ENCODE measurements around the gene ZNF592. TPM values are rescaled to one million over a fixed set of nuclear protein-coding genes. Genes with fewer than 3 reads are reported as not detected.
"Not testable (repeated sequence)": the region's sequence is repeated elsewhere in the genome, so short reads cannot be mapped to it uniquely, and the experiment has no call there.

ZNF592 gene
- total RNA-seq, 2 donors from 2014 or later, result 9.7 to 18.4 TPM

DNA sequence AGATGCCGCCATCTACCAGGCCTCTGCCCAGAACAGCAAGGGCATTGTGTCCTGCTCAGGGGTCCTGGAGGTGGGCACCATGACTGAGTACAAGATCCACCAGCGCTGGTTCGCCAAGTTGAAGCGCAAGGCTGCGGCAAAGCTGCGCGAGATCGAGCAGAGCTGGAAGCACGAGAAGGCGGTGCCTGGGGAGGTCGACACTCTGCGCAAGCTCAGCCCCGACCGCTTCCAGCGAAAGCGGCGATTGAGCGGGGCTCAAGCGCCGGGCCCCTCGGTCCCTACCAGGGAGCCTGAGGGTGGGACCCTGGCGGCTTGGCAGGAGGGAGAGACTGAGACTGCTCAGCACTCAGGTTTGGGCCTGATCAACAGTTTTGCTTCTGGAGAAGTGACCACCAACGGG lies 91.3 kb downstream of the ZNF592 start:
- Histone ChIP-seq H3K27me3 (no peaks in the 10 kb centered on the region), H3K4me3 (no peak overlapping the region), H3K4me1 (peaks cover 0 to 65% of the 10 kb centered on the region in 2 donors), H3K9me3 (no peaks in the 10 kb centered on the region), H3K36me3 (peaks cover 9% of the 10 kb centered on the region), H3K27ac (peak overlapping the region; percentile 89 to 93)
- no peak for DNase-seq (ENCODE audit: low spot score)
- TF ChIP-seq CTCF (IDR thresholded peaks at IDR 0.05), result no peak

GRCh38 chr15:84840255-84840654 lies 91.9 kb downstream of the ZNF592 start:
- peaks cover 0 to 60% of the 10 kb centered on the region in 2 donors for H3K4me1 ChIP-seq
- H3K27ac ChIP-seq, result peak overlapping the region; percentile 89 to 93
- no peak for DNase-seq (ENCODE audit: low spot score)
- H3K36me3 ChIP-seq, result peaks cover 9% of the 10 kb centered on the region
- H3K27me3 ChIP-seq, result no peaks in the 10 kb centered on the region
- no peak for TF ChIP-seq CTCF (IDR thresholded peaks at IDR 0.05)
- no peak overlapping the region for H3K4me3 ChIP-seq
- no peaks in the 10 kb centered on the region for H3K9me3 ChIP-seq

GRCh38 chr15:84840741-84841429 lies 92.5 kb downstream of the ZNF592 start:
- Histone ChIP-seq H3K4me1 (peaks cover 0 to 57% of the 10 kb centered on the region in 2 donors), H3K27ac (peak overlapping the region; percentile 89 to 93), H3K4me3 (no peak overlapping the region), H3K9me3 (no peaks in the 10 kb centered on the region), H3K27me3 (no peaks in the 10 kb centered on the region), H3K36me3 (peaks cover 9% of the 10 kb centered on the region)
- TF ChIP-seq CTCF (IDR thresholded peaks at IDR 0.05), result no peak
- DNase-seq (ENCODE audit: low spot score), result peak; percentile 84

DNA sequence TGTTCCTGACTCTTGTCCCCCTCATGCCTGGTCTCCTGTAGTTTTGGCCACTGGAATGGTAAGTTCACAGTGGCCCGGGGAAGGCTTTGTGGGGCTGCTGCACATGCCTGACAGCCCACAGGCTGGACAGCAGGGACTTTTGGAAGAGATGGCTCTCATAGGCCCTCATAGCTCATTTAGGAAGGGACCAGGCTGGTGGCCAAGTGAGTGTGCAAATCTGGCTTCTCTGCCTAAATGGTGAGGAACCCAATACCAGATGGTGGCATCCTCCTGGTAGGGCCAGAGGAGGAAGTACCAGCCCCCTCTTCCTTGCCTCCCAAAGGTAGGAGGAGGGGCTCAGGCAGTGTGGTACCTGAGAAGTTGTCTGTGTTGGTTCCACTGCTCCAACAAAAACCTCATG lies 94.4 kb downstream of the ZNF592 start:
- no peak overlapping the region for H3K4me3 ChIP-seq
- peaks cover 0 to 7% of the 10 kb centered on the region in 2 donors for H3K9me3 ChIP-seq
- peaks cover 9% of the 10 kb centered on the region for H3K36me3 ChIP-seq
- H3K27me3 ChIP-seq, result no peaks in the 10 kb centered on the region
- TF ChIP-seq CTCF (IDR thresholded peaks at IDR 0.05), result no peak
- peaks cover 0 to 40% of the 10 kb centered on the region in 2 donors for H3K4me1 ChIP-seq
- H3K27ac ChIP-seq, result peak overlapping the region; percentile 89 to 93
- no peak for DNase-seq (ENCODE audit: low spot score)

- Histone ChIP-seq H3K36me3 (peaks cover 4% of the 10 kb centered on the region), H3K27ac (peak overlapping the region; percentile 60 to 89), H3K9me3 (peaks cover 0 to 7% of the 10 kb centered on the region in 2 donors), H3K4me1 (peaks cover 0 to 21% of the 10 kb centered on the region in 2 donors), H3K4me3 (no peak overlapping the region), H3K27me3 (no peaks in the 10 kb centered on the region)
- DNase-seq (ENCODE audit: low spot score), result no peak
- no peak for TF ChIP-seq CTCF (IDR thresholded peaks at IDR 0.05)
These were observed 96.6 kb downstream of the ZNF592 start for GRCh38 chr15:84844964-84845363.

GRCh38 chr15:84845631-84846030 lies 97.2 kb downstream of the ZNF592 start:
- H3K27ac ChIP-seq, result peak overlapping the region; percentile 60 to 89
- peak; percentile 80 for DNase-seq (ENCODE audit: low spot score)
- H3K27me3 ChIP-seq, H3K36me3 ChIP-seq, H3K4me3 ChIP-seq, H3K9me3 ChIP-seq: not testable (repeated sequence)
- TF ChIP-seq CTCF (IDR thresholded peaks at IDR 0.05), result peak; percentile 49 to 86
- peaks cover 0 to 14% of the 10 kb centered on the region in 2 donors for H3K4me1 ChIP-seq
